G401 (cell line): Measurements from ENCODE around the gene SPRR3. TPM values are rescaled to one million over a fixed set of nuclear protein-coding genes. Genes with fewer than 3 reads are reported as not detected.
"Not testable (repeated sequence)": the region's sequence is repeated elsewhere in the genome, so short reads cannot be mapped to it uniquely, and the experiment has no call there.

Source experiments
- DNase-seq: peaks from one replicate; pipeline ENCODE4 v3.0.0-alpha.2; 2015; ENCODE audit warnings: low spot score
- in situ Hi-C: cut with HindIII; loops from 2 replicates; pipeline ENCODE4 v1.10.0; 2016; ENCODE audit warnings: low sequenced_read_pairs, mixed read lengths
- total RNA-seq: library from RNA; depleted of rRNA; stranded (reverse); fragments of >200 nt; shearing (Covaris generic); gene quantifications from 2 replicates; pipeline ENCODE4 v1.2.3, GENCODE V29; 2014

SPRR3 gene
- total RNA-seq, 1 experiment from 2014 or later = not detected

DNA sequence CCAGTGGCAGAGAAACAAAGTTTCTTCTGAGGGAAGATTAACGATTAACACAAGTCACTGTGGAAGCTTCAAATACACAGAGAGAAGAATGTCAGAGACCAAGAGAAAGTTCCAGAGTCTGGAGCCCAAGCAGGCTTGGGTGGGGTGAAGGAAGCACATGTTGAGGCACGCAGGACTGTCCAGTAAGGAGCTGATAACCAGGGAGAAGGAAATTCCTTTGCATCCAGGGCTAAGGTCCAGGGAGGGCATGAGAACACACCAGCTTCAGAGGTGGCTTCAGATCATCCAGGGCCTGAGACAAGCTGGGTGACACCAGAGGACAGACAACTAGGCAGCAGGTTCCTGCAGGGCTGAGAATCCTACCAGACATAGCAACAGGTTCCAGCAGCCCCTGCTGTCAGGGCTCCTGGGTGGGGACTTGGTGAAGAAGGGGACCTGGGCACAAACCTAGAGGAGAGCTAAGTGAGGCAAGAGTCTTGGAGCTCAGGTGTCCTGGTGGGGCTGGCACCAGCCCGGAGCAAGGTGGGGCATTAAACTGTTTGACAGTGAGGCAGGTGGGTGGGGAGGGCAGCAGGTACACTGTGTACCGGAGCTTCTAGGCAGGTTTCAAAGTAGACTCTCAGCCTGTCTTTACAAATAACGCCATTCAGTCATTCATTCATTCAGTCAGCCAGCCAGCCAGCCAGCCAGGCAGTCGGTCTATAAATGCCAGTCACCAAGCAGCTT lies 20.2 kb upstream of the SPRR3 start:
- in situ Hi-C loops = no loop called here
- no peak for DNase-seq

GRCh38 chr1:152982076-152982475 lies 19.5 kb upstream of the SPRR3 start:
- in situ Hi-C loops = no loop called here
- DNase-seq = no peak

GRCh38 chr1:152983234-152983633 lies 18.3 kb upstream of the SPRR3 start:
- DNase-seq = no peak
- in situ Hi-C loops = no loop called here

DNA sequence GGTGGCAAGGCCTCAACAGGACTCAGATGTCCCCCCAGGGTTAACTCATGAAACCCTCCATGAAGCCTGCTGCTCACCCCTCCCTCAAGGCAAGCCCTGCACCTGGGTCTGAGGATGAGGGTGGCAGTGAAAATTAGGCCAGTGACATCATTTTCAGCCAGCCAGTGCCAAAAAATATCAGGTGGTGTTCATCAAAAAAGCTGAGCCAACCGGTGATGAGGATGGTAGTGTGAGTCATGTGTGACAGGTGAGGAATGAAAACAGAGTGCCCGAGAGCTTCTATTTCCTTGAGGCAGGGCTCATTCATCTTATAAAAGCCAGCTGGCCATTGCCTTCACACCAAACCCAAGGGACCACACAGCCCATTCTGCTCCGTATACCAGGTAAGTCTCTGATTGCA lies 17.8 kb upstream of the SPRR3 start, which contains the start of gene SPRR1A:
TSS of gene SPRR1A (plus strand) at position 339 of the 400 bp plus-strand sequence. CDS start 1,150 bp downstream, outside the sequence.
- in situ Hi-C loops = no loop called here

DNA sequence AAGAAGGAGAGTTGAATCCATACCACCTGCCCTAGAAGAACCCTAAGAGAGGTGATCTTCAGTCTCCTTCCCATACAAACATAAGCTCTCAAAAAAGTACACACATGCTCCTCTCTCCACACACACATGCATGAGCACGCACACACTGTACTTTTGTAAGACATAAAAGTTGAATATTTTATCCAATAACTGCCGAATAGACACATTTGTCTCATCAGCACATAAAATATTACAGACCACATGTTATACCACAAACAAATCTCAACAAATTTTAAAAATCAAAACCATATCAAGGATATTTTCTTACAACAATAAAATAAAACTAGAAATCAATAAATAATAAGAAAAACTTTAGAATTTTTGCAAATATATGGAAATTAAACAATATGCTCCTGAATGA lies 15.0 kb upstream of the SPRR3 start:
- no peak for DNase-seq
- in situ Hi-C loops = no loop called here

More for the DNA sequence above, 17.8 kb upstream of the SPRR3 start, which contains the start of gene SPRR1A:
- no peak for DNase-seq

GRCh38 chr1:152993186-152993585 lies 8.4 kb upstream of the SPRR3 start:
- in situ Hi-C loops = no loop called here
- DNase-seq = no peak

DNA sequence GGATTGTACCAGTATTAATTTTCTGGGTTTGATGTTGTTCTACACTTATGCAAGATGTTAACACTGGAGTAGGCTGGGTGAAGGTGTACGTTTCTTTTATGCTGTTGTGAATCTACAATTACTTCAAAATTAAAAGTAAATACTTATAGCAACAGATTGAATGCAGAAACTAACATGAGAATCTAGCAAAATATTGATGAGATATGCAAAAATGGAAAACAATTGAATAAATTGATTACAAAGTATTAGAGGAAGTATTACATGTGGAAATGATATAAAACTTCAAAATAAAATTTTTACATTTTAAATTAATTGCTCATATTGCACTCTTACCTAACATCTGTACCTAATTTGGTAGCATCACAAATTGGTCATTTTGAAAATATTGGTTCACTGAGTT lies 5.7 kb upstream of the SPRR3 start:
- in situ Hi-C loops = no loop called here
- no peak for DNase-seq

DNA sequence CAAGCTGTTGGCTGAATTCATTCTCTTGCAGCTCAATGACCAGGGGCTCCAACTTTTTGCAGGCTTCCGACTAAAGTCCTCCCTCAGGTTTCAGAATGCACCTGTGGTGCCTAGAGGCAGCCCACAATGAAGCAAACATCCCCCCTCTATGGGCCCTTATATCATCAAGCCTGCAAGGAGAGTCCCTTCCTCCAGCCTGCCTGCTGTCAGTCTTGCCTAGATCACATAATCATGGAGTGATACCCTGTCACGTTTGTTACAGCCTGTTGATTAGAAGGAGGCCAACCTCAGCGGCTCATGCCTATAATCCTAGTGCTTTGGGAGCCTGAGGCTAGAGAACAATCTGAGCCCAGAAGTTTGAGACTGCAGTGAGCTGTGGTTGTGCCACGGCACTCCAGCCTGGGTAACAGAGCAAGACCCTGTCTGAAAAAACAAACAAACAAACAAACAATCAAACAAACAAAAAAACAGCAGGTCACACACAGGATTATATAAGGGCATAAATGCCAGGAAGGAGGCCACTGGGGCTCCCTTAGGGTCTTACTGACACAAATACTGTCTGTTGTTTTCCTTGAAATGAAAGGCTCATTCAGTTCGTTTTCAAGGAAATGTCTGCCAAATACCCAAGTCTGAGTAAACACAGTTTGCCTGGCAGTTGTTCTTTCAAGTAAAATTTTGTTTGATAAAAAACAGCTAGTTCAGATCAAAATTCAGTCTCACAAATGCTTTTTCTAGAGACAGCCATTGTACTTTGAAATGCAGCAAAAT lies 4.7 kb upstream of the SPRR3 start:
- in situ Hi-C loops = no loop called here
- DNase-seq = no peak

DNA sequence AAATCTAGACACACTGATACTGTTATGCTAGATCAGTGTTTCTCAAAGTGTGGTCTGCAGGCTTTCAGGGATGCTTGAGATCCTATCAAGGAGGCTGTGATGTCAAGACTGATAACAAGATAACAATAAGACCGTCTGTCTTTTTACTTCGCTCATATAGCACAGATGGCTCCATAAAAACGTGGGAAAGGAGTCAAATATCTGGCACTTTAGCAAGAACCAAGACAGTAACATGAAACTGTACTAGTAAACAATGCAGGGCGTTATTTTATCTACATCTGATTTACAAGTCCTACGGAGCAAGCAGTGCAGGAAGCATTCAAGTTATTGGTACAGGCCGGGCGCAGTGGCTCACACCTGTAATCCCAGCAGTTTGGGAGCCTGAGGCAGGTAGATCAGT lies 3.6 kb upstream of the SPRR3 start:
- DNase-seq = no peak
- in situ Hi-C loops = no loop called here

GRCh38 chr1:152998476-152998875 lies 3.1 kb upstream of the SPRR3 start:
- in situ Hi-C loops = no loop called here
- no peak for DNase-seq

DNA sequence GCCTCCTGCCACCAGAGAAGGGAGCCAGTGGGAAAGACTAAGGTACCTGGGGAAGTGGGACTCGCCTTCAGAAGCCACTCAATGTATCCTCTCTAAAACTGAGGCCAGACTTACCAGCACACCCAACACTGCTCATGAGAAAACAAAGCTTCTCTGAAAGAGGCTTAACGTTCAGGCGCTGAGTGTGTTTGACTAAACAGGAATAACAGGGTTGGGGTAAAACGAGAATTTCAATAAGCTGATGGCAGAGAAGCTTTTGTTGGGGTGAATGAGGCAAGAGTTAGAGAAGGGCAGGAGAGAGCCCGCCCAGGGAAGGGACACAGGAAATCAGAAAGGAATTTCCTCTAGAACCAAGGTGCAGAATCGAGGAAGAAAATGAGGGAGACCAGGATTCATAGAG lies 1.7 kb upstream of the SPRR3 start:
- in situ Hi-C loops = no loop called here
- no peak for DNase-seq

DNA sequence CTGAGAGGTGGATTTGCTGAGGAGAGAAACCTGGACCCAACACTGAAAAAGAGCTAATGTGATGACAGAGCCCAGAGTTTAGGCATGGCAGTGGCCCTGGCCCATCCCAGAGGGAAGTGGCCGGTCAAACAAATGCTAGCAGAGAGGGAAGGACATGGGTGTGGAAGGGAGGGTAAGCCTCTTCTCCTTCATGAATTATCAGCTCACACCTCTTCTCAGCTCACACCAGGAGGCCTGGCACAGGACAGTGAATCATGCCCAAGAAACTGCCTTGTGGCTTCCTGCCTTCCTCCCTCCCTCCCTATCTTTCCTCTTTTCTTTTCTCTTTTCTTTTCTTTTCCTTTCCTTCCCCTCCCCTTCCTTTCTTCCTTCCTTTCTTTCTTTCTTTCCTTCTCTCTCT lies 1.3 kb upstream of the SPRR3 start:
- DNase-seq = no peak
- in situ Hi-C loops = no loop called here

GRCh38 chr1:153011235-153011758 lies 9.7 kb downstream of the SPRR3 start:
- in situ Hi-C loops, DNase-seq: not testable (repeated sequence)

GRCh38 chr1:153021829-153022228 lies 20.3 kb downstream of the SPRR3 start:
- in situ Hi-C loops, DNase-seq: not testable (repeated sequence)

DNA sequence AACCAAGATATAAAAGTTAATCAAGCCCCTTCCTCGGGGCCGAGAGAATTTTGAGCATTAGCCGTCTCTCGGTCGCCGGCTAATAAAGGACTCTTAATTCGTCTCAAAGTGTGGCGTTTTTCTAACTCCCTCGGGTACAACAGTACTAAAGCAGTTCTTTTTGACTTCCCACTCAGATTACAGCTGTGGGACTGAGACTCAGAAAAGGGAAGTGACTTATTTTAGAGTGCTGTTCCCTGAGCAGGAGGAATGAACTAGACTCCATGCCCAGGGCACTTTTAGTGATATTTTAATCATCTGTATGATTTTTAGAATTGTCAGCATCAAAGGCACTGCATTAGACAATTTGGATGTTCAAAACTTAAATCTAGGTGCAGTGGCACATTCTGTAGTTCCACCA lies 20.8 kb downstream of the SPRR3 start:
- DNase-seq, in situ Hi-C loops: not testable (repeated sequence)

DNA sequence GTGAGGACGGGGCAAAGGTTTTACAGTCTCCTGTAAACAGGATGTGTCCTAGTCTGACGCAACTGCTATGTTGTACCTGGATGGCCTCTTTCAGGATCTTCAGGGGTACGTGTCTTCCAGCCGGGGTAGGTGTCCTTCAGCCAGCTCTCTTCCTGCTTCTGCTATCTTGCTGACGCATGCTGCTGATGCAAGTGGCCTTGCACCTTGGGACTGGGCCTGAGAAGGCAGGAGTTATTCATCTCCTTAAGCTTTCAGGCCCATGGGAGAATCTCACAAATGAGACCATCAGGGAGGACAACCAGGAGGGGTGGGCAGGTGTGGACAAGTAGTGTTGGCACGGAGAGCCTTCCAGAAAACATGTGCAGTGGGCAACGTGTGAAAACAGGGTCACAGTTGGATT lies 21.6 kb downstream of the SPRR3 start:
- in situ Hi-C loops = no loop called here
- no peak for DNase-seq

DNA sequence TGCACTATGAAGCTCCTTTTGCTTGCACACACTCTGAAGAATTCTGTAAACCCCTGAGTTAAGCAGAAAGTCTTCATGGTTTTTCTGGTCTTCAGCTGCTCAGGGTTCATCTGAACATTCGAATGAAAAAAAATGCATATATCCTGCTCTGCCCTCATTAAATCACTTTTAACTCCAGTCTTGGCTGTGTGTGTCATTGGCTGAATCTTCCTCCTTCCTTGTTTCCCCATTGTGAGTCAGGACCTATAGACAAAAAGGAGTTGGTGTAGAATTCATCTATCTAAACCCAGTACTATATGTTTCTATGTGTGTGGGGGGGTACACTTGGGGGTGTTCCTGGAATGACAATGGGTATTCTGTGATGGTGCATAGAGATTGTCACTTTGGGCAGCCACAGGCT lies 22.9 kb downstream of the SPRR3 start:
- in situ Hi-C loops = no loop called here
- no peak for DNase-seq

GRCh38 chr1:153025797-153026196 lies 24.2 kb downstream of the SPRR3 start:
- in situ Hi-C loops = no loop called here

DNA sequence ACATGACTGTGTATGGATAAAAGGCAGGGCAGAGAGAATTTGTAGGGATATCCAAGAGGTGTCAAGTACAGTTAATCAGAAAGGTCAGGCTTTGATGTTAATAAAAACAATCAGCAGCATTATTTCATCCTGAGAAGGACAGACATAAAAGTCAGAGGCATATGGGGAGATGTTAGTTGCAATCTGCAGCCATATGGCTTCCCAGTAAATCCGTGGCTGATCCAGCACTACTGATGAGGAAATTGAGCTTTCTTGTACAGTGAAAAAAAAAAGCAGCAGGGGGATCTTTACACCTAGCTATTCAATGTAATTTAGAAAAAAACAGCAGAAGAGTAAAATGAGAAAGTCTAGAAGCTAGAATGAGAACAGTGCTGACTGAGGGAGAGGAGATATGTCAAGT lies 27.2 kb downstream of the SPRR3 start:
- in situ Hi-C loops = no loop called here
- DNase-seq = no peak

More at GRCh38 chr1:153025797-153026196, 24.2 kb downstream of the SPRR3 start:
- DNase-seq = no peak

DNA sequence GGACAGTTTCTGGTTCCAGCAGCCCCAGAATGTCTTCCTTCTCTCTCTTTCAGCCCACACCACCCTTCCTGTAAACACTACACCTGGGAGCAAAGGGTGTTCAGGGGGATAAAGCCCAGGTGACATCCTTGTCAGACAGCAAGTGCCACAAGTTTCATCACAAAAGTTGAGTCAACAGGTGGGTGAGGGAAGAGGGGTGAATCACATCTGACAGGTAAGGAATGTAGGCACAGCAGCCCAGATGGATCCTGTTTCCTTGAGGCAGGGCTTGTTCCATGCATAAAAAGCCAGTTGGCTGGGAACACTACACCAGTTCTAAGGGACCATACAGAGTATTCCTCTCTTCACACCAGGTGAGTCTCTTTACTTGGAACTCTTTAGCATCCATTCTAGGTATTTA lies 29.3 kb downstream of the SPRR3 start, which contains the start of gene SPRR1B:
TSS of gene SPRR1B (plus strand) at position 309 of the 400 bp plus-strand sequence. CDS start 1,143 bp downstream, outside the sequence.
- in situ Hi-C loops = no loop called here
- DNase-seq = no peak
